ENCODE results near the gene DUSP8.

DUSP8 gene

GRCh38 chr11:1530686-1531448, 41.2 kb downstream of the DUSP8 start:
- DNase-seq: no peak

GRCh38 chr11:1529774-1530173, 42.3 kb downstream of the DUSP8 start:
- no peak for DNase-seq

DNA sequence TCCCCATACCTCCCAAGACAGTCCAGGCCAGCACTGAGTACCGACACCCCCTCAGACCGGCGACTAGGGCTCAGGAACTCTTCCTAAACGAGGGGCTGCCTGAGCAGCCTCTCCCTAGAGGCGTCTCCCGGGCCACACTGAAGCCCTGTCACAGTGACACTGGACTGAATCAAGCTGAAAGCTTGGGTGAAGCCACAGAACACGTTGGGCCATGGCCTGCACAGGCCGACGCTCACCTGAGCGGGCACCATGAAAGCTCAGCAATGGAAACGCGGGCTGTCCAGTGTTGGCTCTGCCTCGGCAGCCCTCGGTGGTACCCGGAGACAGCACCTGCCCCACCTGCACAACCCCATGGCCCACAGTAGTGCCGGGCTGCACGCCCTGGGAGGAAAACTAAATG, 42.8 kb downstream of the DUSP8 start:
- DNase-seq: no peak

- no peak for DNase-seq
These were observed 43.4 kb downstream of the DUSP8 start for GRCh38 chr11:1528710-1529109.

GRCh38 chr11:1526785-1527184, 45.3 kb downstream of the DUSP8 start:
- DNase-seq: no peak

DNA sequence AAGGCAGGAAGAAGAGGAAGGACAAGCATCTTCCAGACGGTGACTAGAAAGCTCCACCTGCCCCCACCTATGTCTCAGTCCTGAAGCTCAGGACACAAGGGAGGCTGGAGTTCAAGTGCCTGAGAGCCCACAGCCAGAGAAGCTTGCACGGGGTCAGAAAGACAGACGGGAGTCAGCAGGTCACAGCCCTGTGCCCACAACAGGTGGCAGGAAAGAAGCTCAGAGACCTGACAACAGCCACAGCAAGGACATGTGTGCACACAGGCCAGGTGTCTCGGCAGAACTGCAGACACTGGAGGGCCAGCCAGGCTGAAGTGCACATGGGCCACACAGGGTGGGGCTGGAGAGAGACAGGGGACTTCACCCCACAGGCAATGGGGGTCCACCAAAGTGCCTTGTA, 48.3 kb downstream of the DUSP8 start:
- DNase-seq: no peak

GRCh38 chr11:1523077-1523476, 49.0 kb downstream of the DUSP8 start:
- DNase-seq: no peak

DNA sequence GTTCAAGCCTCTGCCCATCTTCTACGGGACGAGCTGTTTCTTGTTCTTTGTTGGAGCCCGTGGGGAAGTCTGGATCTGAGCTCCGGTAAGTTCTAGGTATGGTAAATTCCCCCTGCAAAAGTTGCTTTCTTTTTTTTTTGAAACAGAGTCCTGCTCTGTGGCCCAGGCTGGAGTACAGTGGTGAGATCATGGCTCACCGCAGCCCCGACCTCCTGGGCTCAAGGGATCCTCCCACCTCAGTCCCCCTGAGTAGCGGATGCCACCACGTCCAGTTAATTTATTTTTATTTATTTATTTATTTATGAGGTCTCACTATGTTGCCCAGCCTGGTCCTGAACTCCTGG, 50.0 kb downstream of the DUSP8 start:
- no peak for DNase-seq

- DNase-seq: no peak
These were observed 50.5 kb downstream of the DUSP8 start for GRCh38 chr11:1521382-1522080.

GRCh38 chr11:1520663-1521267, 51.3 kb downstream of the DUSP8 start:
- DNase-seq: no peak

DNA sequence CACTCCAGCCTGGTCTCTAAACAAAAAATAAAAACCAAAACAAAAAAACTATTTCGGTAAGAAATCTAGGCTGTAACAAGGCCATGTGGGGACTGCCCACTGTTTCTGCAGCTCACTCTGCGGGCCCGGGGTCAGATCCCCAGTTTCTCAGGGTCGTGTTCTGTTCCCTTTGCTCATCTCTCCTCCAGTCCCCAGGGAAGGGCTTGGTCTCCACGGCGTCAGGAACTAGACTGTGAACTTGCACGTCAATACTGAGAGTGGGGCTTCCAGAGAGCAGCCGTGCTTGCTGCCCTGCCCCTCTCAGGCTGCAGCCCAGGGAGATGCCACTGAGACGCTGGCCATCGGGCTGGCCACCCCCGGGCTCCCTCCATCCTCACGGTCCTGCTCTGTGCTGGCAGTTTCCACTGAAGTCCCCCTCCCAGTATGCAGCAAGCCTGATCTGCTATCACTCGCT, 51.8 kb downstream of the DUSP8 start:
- no peak for DNase-seq

DNA sequence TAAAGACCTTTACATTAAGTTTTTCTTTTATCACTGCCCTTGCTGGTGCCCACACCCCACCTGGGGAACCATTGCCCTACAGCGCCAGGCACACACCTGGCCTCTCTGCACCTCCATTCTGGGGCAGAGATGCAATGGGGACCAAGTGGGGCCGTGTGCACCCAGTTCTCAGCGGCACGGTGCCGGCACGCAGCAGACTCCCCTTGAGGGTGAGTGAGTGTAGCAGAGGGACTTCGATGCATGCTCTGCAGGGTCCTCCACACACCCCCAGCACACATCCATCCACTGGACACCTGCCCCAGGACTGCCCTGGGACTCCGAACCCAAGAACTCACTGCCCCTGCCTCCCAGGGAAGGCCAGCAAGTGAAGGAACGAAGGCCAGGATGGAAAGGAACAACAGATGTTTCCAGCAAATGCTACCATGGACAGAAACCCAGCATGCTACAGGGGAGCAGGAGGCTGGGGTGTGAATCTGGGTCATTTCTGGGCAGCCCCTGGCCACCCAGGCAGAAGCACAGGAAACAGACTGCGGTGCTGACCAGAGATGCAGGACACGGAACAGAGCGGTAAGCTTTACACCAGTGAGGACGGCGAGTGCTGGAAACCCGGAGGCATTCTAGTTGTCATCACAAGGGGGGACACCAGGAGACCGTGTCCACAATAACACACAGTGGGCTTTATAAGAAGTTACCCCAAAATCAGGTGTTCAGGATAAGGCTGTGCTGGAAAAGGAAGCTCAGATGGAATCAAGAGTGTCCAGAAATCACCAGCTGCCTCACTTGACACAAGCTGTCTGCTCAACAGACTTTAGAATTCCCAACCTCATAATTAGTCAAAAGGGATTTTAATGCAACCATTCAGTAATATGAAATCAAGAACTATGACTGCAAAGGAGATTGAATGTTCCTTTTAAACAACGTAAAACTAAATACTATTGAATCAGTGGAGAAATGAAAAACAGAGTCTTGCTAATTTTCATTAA, 52.8 kb downstream of the DUSP8 start:
- no peak for DNase-seq

- DNase-seq: no peak
These were observed 53.8 kb downstream of the DUSP8 start for GRCh38 chr11:1518301-1518700.

DNA sequence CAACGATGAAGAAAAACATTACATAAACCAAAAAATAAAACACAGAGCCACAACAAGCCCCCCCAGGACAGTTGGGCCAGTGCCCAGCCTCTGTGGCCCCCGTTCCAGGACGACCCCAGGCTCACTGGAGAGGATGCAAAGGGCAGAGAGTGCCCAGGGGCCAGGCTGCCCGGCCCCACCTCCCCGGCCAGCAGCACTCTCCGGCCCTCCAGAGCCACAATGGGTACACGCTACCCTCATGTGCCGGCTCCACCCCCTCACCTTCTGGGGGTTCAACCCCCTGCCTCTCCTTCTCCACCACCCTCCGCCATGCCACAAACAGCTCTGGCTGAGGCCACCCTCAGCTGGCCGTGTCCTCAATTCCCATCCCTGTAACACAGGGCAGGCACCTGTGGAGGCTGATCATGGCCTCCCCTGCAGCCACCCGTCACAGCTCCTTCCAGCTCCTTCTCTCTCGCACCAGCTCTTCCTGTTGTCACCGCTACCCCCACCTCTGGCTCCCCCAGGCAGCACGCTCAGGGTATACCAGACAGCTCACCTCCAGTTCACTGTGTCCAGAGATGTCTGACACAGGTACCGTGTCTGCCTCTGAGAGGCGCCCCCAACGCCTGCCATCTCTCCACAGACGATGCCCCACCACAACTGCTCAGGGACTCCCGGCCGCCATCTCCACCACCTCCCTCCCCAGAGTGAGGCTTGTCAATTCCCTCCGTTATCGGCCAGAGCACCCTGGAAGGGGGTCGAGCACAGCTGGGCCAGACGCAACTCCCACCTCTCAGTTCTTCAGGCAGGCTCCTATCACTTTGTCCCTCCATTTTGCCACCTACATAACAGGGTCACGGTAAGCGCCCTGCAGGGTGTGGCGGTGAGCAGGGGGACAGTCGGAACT, 54.7 kb downstream of the DUSP8 start:
- no peak for DNase-seq

- DNase-seq: peak; percentile 9
These were observed 55.6 kb downstream of the DUSP8 start for GRCh38 chr11:1516273-1517067.

GRCh38 chr11:1515082-1516060, 56.7 kb downstream of the DUSP8 start:
- DNase-seq: peak; percentile 84

GRCh38 chr11:1514336-1515061, 57.6 kb downstream of the DUSP8 start:
- DNase-seq: no peak

- no peak for DNase-seq
These were observed 58.5 kb downstream of the DUSP8 start for GRCh38 chr11:1513326-1514296.

Measured in stimulated activated CD4-positive, alpha-beta T cell treated with anti-CD3 and anti-CD28 coated beads, Interleukin-15, amount 100 ng/mL, for 24 hours (primary cell).